Measurements from ENCODE around the gene PTF1A.
"Not testable (repeated sequence)": the region's sequence is repeated elsewhere in the genome, so short reads cannot be mapped to it uniquely, and the experiment has no call there.

PTF1A gene

DNA sequence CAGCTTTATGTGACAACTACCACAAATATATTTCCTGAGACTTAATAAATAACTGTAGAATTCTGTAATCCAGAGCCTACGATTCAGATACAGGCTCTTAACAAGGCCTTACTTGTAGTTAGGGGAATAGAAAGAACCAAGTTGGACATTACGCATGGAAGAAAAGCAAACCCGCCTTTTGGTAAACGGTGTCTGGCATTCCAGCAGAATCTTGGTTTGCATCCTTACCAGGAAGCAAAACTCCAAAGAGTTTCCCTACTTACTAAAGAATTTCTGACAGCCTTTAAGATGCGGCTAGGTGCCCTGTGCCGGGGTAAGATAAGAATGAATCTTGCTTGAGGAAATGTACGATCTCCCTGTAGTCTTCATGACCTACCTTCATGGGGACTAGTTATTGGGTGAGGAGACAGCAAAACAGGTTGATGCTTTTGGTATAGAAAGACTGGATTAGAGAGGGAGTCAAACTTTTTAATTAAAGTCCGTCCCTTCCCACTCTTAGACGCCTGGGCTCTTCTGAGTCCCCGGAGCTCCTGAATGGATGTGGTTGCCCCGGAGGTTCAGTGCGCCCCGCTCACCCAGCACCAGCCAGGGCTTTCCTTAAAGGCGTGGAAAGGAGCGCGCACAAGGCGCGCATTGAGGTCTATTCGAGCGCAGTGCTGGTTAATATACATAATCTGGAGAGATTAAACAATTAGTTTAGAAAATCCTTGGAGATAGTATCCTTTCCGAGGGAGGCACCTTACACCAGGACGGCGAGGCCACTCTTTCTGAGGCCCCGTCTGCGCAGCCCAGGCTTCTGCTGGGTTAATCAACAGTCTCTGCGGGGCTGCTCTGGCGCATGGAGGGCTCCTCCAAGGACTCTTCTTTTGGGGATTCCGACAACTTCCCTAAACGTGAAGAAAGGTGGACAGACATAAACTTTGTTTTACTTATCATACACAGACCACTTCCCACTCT, 11.5 kb downstream of the PTF1A start:
- DNase-seq (ENCODE audit: low spot score) = no peak

DNA sequence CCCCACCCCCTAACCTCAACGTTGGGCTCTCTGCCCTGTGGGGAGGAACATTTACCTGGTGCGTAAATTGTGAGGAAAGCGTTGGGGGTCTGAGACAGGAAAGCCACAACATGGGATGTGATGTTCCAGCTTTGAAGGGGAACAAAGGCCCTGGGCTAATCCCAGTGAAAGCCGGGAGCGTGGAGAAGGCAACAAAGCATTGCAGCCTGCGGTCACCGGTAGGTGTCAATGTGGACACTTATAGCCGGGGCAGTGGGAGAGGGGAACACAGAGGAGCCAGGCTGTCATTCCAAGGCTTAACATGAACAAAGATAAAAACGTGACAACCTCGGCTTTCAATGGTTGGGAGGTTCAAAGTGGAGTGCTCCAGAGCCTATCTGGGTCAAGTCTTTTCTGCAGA, 12.7 kb downstream of the PTF1A start:
- DNase-seq (ENCODE audit: low spot score) = no peak

GRCh38 chr10:23205972-23206642, 14.0 kb downstream of the PTF1A start:
- DNase-seq (ENCODE audit: low spot score) = no peak

- DNase-seq (ENCODE audit: low spot score) = no peak
Observed at GRCh38 chr10:23217471-23217870, 25.4 kb downstream of the PTF1A start.

GRCh38 chr10:23230582-23230981, 38.5 kb downstream of the PTF1A start:
- no peak for DNase-seq (ENCODE audit: low spot score)

DNA sequence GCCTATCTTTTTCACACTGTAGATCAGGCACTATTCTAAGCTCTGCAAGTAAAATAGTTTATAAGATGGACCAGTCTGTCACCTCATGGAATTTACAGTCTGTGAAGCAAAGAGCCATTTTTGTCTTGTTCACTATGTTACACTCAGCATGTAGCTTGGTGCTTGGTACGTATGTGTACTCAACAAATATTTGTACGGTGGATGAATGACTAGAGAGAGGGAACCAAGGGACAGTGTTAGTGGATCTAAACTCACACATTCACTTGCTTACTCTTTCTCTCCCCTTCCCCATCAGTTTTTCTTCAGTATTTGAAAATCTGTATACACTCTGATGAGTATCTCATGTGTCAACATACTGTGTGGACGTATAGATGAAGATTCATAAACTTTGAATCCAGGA, 45.9 kb downstream of the PTF1A start:
- DNase-seq (ENCODE audit: low spot score) = no peak

- DNase-seq (ENCODE audit: low spot score) = not testable (repeated sequence)
Observed at GRCh38 chr10:23241779-23242178, 49.7 kb downstream of the PTF1A start.

Data from HuH-7 (cell line).